HG02870 (cell line): ENCODE results near the gene JPH4.
"Not testable (repeated sequence)": the region's sequence is repeated elsewhere in the genome, so short reads cannot be mapped to it uniquely, and the experiment has no call there.

Source experiments
- ATAC-seq: cut with Tn5 transposase; IDR thresholded peaks from one replicate; pipeline ENCODE4 v1.9.1; 2021; ENCODE audit warnings: mild to moderate bottlenecking, moderate library complexity; ENCODE audit not compliant: unreplicated experiment

The JPH4 gene

DNA sequence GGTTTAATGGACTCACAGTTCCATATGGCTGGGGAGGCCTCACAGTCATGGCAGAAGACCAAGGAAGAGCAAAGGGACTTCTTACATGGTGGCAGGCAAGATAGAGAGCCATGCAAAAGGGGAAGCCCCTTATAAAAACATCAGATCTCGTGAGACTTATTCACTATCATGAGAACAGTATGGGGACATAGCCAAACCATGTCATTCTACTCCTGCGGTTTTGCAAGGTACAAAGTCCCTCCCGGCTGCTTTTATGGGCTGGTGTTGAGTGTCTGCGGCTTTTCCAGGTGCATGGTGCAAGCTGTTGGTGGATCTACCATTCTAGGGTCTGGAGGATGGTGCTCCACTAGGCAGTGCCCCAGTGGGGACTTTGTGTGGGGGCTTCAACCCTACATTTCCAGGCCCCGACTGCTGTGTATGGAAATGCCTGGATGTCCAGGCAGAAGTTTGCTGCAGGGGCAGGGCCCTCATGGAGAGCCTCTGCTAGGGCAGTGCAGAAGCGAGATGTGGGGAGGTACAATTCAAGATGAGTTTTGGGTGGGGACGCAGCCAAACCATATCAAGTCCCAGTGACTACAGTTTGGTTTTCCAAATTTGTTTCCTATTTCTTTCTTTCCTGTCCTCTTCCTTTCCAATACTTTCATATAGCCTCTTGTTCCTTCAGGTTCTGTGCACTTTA lies 31.0 kb upstream of the JPH4 start:
- ATAC-seq: not testable (repeated sequence)

DNA sequence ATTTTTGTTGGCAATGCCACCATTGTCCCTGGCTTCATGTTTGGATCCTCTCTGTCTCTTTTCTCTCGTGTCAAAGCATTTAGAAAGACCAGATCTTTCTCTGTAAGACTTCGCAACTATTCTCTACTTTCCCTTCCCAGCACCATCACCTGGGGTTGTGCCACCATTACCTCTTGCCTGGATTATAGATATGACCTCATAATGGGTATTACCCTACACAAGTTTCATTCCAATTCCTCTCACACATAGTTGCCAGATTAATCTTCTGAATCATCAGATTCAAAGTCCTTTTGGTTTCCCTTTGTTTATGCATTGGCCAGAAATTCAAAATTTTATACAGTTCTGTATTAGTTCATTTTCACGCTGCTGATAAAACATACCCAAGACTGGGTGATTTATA lies 30.4 kb upstream of the JPH4 start:
- no peak for ATAC-seq

DNA sequence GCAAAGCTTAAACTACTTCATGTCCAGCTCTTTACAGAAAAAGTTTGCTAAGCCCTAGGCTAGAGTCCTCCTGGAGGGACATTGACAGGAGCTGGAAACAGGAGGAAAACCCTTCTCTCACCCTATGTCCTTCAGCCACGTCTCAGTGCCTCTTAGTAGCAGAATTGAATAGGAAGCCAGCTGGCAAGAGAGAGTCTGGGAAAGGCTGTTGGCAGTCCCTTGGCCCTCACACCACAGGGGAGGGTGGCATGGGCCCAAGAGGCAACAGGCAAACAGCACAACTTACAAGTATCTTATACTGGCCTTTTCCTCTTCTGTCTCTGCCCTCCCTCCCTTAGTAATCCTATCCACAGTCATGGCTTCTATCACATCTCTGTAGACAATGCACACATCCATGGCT lies 29.9 kb upstream of the JPH4 start:
- no peak for ATAC-seq

GRCh38 chr14:23605931-23606585 lies 27.5 kb upstream of the JPH4 start:
- peak; percentile 89 for ATAC-seq

DNA sequence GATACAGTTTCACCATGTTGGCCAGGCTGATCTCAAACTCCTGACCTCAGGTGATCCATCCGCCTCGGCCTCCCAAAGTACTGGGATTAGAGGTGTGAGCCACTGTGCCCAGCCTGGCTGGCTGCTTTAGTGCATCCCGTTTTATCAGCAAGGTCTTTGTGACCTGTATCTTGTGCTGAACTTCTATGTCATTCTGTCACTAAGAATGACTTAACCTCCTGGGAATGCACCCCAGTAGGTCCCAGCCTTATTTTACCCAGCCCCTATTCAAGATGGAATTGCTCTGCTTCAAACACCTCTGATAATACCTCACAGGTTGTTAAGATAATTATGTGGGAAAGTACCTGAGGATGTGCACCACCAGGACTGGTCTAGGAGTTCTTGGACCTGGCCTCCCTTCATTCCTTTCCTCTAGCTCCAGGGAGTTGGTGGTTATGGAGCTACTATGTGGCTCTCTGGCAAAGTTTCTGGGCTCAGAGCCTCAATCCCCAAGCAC lies 26.1 kb upstream of the JPH4 start:
- no peak for ATAC-seq

- no peak for ATAC-seq
These were observed 25.6 kb upstream of the JPH4 start for GRCh38 chr14:23604148-23604547.

DNA sequence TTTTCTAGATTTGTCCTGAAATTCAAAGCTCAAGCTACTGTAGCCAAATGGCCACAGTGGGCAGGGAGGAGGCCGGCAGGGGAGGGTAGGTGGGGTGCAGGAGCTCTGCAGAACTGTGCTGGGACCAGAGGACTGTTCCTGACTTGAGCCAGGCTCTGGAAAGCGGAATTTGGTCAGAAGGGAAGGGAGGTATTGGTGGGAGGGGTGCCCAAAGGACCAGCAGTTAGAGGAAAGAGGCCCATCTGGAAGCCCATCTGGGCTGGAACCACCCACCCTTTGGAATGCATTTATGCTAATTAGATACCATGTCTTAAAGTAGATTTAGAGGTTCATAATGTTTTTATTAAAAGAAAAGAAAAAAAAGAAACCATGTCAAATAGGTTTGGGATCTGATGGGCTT lies 24.5 kb upstream of the JPH4 start:
- ATAC-seq: no peak

- no peak for ATAC-seq
These were observed 23.8 kb upstream of the JPH4 start for GRCh38 chr14:23602181-23603095.

GRCh38 chr14:23601845-23602180 lies 23.2 kb upstream of the JPH4 start:
- no peak for ATAC-seq

GRCh38 chr14:23601424-23601823 lies 22.8 kb upstream of the JPH4 start:
- ATAC-seq: no peak

DNA sequence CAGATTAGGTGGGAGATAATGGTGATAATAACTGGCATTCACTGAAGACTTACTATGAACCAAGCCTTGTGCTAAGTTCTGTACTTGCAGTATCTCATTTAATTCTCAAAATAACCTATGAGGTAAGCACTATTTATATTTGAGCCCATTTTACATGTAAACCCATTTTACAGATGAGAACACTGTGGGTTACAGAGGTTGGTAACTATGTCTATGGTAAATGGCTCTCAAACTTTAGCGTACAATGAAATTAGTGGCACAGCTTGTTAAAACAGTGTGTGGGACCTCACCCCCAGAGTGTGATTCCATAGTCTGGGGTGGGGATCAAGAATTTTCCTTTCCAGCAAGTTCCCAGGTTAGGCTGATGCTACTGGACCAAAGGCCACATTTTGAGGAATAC lies 22.2 kb upstream of the JPH4 start:
- no peak for ATAC-seq

DNA sequence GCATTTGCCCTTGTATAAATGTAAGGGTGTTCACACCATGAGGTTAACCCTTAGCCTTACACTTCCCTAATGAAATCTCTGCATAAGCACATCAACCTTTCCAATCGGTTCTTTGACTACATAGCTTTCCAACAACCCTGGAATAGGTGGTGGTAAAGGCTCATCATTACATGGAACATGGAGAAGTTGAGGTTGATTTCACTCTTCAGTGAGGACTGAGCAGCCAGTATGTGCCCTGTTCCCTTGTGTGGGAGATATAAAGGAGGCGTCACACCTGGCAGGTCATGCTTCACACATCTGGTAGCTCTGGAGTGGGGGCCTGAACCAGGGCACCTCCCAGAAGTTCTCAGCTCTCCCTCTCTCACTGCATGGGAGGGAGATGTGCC lies 21.7 kb upstream of the JPH4 start:
- ATAC-seq: no peak

GRCh38 chr14:23594191-23594590 lies 15.6 kb upstream of the JPH4 start:
- ATAC-seq: not testable (repeated sequence)

DNA sequence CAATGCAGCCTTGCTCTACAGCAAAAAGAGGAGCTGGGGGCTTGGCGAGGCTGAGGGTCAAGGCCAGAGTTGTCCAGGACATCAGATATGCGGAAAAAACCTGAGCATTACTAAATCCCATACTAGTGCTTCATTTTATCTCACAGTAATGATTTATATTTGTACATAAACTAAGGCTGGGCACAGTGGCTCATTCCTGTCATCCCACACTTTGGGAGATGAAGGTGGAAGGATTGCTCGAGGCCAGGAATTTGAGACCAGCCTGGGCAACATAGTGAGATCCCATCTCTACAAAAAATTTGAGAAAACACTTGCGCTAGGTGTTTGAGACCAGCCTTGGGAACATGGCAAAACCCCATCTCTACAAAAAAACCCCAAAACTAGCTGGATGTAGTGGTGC lies 11.6 kb upstream of the JPH4 start:
- no peak for ATAC-seq

DNA sequence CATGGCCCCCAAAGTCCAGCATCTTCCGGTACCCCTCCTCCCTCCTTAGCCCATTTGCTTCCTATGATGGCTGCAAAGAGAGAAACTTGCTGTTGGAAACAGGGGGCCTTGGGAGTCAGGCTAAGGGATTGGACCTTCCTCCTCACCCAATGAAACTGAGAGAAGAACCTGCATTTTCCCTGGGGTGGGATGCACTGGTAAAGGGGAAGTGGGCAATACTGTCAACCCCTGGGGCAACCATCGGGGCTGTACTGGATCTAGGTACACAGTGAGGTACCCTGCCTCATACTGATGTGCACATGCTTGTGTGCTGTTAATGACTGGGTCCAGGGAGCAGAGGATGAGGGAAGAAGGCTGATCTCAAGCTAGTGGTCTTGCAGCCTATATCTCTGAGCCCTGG lies 11.0 kb upstream of the JPH4 start:
- ATAC-seq: no peak

GRCh38 chr14:23588884-23589598 lies 10.5 kb upstream of the JPH4 start:
- peak; percentile 96 for ATAC-seq

DNA sequence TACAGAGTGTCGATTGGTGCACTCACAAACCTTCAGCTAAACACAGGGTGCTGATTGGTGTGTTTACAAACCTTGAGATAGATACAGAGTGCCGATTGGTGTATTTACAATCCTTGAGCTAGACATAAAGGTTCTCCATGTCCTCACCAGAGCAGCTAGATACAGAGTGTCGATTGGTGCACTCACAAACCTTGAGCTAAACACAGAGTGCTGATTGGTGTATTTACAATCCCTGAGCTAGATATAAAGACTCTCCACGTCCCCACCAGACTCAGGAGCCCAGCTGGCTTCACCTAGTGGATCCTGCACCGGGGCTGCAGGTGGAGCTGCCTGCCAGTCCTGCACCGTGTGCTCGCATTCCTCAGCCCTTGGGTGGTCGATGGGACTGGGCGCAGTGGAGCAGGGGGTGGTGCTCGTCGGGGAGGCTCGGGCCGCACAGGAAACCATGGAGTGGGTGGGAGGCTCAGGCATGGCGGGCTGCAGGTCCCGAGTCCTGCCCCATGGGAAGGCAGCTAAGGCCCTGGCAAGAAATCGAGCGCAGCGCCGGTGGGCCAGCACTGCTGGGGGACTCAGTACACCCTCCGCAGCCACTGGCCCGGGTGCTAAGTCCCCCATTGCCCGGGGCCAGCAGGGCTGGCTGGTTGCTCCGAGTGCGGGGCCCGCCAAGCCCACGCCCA lies 6.1 kb upstream of the JPH4 start:
- ATAC-seq: not testable (repeated sequence)

DNA sequence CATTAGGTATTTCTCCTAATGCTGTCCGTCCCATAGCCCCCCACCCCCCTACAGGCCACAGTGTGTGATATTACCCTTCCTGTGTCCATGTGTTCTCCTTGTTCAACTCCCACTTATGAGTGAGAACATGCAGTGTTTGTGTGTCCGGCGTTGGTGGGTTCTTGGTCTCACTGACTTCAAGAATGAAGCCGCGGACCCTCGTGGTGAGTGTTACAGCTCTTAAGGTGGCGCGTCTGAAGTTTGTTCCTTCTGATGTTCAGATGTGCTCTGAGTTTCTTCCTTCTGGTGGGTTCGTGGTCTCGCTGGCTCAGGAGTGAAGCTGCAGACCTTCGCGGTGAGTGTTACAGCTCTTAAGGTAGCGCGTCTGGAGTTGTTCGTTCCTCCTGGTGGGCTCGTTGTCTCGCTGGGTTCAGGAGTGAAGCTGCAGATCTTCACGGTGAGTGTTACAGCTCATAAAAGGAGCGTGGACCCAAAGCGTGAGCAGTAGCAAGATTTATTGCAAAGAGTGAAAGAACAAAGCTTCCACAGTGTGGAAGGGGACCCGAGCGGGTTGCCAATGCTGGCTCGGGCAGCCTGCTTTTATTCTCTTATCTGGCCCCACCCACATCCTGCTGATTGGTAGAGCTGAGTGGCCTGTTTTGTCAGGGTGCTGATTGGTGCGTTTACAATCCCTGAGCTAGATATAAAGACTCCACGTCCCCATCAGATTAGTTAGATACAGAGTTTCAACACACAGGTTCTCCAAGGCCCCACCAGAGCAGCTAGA lies 5.4 kb upstream of the JPH4 start:
- ATAC-seq: not testable (repeated sequence)

GRCh38 chr14:23582906-23583760 lies 4.5 kb upstream of the JPH4 start:
- no peak for ATAC-seq
